Ramos (cell line): ENCODE results near the gene MMAA.

Source experiments
- in situ Hi-C: fragments of 300-500 bp; cut with MboI; formaldehyde crosslinking; loops from one replicate; pipeline ENCODE4 v1.14.3; 2022; ENCODE audit warnings: low sequenced_read_pairs; ENCODE audit not compliant: unreplicated experiment

Gene MMAA

GRCh38 chr4:145697332-145697731, 78.1 kb downstream of the MMAA start:
- in situ Hi-C loops: no loop called here

- in situ Hi-C loops: no loop called here
Observed at GRCh38 chr4:145698507-145698906, 79.3 kb downstream of the MMAA start.

GRCh38 chr4:145703850-145704497, 84.8 kb downstream of the MMAA start:
- in situ Hi-C loops: no loop called here

- in situ Hi-C loops: no loop called here
Observed at GRCh38 chr4:145709336-145709735, 90.2 kb downstream of the MMAA start.
